Hypothalamus (tissue), 51 donors: Measurements from ENCODE around the gene FAM120B.

Experiments
- DNase-seq, 51 donors: peaks; one replicate each; lab custom pipeline; 2025; lab: John Stamatoyannopoulos, UW

Gene FAM120B

DNA sequence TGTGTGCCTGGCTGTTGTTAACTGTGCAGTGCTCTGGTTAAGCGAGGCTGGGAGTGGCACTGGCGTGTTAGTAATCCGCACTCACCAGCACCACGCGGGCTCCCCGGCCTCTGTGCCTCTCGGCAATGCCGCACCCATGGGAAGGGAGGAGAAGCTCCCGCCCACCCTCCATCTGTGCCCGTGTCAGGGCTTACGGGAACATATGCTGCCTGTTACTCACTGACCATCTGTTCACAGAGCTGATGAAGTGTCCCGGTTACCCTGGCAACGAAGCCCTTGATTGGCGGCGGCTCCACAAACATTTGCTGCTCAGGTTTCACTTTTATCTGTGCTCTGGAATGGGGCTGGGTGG is 131.8 kb downstream of the FAM120B start:
- DNase-seq, result peak in 36 of 51 donors; percentile 4 to 86 (median 44)

DNA sequence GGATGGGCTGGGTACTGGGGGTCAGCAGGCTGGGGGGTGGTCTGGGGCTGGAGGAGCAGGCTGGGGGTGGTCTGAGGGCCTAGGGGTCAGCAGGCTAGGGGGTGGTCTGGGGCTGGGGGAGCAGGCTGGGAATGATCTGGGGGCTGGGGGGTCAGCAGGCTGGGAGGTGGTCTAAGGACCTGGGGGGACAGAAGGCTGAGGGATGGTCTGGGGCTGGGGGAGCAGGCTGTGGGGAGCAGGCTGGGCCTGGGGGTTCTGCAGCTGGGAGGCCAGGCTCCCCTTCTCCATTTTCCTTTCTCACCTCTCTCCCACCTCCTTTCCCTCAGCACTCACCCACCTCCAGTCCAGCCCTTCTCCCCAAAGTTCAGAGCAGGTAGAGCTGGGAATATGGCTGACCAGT is 132.3 kb downstream of the FAM120B start:
- no peak for DNase-seq

DNA sequence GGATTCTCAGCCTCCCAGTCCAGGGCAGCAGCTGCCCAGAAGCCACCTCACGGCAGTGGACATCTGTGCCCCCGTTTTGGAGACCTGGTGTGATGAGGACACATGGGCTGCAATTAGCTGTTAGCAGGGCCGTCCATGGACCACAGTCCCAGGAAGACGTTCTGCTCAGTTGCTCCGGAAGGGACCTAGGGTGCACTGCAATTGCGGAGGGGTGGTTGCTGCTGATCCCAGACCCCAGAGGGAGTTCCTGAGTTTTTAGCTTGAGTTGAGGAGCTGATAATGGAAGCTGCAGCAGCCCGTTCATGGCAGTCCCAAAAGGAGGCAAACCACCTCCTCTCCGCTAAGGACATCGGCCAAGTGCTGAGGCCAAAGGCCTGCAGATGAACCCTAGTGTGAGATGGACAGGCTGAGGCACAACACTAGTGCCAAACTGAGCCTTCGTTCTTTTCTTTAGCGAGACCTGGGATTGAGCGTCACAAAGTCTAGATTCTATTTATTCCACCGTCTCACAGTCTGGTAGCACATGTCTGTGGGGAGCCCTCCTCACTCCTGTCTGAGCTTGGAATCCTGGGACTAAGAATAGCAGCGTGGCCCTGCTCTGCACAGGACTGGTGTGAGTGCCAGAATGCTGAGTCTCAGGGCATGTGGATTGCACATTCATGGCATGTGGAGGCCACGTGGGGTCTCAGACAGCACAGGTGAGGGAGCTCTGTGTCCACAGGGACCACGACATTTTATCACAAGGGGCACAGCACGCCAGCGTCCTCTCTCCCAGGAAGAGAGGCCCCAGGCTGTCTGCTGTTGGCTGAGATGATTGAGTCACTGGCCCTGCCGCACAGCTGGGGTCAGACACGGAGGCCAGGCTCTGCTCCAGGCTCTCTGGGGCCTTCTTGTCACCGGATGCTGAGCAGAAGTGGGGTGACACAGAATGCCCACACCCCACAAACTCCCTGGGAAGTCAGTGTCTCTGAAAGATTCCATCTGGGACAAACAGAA is 133.1 kb downstream of the FAM120B start:
- no peak for DNase-seq

DNA sequence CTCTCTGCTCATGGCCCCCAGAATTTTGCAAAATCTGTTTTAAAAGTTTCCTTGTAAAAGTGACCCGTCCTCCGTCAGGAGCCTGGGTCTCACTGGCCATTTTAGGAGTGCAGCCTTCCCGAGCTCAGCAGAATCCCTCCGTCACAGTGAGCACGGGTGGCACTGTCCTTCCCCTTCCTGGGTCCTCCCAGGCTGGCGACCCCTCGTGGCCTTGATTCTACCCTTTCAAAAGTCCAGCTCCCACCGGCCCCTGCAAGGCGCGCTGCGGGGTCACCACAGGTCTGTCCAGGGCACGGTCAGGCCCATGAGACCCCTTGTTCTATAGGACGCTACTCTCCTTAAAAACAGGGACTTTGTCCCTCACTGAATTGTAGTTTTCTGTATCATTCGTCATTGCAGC is 133.9 kb downstream of the FAM120B start:
- no peak for DNase-seq

DNA sequence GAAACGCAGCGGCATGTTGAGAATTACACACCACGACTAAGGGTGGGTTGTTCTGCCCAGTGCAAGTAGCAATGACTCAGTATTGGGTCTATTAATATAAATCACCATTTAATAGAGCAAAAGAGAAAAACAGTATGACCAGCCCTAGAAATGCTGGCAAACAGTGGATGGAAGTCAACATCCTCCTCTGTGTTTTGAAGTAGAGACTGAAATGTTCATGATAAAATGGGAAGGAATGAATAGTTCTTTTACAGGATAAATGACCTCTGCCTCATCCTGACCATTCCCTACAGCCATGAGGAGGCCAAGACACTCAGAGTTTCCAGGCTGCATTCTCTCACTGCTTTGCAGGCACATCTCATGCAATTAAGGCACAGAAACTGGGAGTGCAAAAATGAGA is 134.8 kb downstream of the FAM120B start:
- no peak for DNase-seq

DNA sequence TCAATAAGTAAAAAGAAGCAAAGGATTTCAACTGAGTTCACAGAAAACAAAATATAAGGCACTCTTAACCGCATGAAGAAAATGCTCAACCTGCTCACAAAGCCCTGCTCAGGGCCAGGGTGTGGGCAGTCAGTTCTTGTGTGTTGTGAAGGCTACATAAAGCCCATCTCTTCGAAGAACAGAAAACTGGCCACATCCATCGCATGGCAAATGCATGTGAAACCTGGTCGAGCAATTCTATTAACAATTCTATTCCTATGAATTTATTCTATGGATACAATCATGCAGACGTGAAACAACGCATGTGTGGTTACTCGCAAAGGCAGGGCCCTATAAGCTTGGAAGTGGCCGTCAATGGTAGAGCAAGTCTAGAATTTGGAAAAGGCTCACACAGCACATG is 136.0 kb downstream of the FAM120B start:
- DNase-seq, result no peak

DNA sequence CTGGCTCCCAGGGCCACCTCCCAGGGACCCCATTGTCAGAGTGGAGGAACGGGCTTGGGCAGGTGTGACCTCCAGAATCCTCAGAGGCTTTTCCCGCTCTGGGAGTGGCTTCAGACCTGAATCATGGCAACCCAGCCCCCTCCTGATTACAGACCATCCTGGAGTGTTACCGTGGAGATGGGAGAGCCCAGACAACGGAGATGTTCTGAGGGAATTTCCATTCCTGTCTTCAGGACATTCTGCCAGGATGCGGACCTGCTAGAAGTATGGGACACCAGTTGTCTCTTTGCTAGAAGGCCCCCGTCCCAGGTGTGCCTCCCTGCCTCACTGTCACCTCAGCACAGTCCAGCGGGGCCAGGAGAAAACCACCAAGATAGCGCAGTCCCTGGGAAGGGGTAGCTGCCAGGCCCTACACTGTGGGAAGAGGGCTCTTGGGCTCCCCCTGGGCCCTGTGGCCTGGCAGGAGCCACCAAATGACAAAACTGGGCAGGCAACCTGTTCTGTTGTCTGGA is 136.6 kb downstream of the FAM120B start:
- no peak for DNase-seq

DNA sequence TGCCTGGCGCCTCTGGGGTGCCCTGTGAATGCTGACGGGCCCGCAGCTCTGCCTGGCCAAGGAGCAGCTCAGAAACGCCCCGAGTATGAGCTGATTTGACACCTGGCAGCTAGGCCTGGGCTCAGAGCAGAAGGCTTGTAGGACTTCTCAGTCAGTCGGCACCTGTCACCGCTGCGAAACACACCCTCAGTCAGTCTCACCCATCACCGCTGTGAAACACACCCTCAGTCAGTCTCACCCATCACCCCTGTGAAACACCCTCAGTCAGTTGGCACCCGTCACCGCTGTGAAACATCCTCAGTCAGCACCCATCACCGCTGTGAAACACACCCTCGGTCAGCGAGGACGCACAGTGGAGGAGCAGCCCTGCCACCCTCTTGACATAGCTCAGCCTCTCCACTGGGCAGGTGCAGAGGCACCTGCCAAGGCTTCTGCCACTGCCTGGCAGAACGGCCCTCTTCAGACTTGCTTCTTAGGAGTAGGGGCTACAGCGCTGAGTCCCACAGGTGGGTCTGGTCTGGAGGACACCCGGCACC is 137.6 kb downstream of the FAM120B start:
- DNase-seq, result no peak

DNA sequence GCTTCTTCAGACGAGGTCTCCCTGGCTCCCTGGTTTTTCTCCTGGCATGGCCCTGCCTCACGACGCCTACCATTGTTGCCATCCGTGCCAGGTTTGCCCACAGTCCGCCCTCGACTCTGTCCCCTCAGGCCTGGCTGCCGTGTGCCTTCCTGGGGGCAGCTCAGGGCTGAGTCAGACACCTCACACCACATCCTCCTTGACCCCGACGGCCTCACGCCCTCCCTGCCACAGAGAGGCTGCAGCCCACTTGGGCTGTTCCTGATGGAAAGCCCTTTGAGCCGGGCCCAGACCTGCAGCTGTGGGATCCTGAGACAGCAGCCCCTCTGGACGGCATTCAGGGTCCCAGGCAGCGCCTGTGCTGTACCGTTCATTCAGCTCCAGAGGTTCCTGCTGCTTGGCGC is 138.3 kb downstream of the FAM120B start:
- no peak for DNase-seq

DNA sequence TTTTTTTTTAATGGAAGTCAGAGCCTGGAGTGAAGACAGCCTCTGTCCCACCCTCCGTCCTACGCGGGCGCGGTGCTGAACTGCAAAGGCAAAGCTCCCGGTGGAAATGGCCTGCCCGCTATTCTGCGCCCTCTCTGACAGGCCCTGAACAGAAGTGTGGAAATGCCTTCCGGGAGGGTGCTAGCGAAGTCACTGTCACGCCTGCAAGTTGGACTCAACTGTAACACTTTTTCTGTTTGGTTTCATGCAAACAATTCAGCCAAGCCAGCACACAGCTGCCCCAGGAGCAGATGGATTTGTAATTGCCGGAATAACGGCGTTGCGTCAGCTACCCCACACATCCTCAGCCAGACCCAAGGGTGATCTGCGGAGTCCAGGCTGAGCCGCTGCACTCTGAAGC is 138.9 kb downstream of the FAM120B start:
- DNase-seq, result no peak

DNA sequence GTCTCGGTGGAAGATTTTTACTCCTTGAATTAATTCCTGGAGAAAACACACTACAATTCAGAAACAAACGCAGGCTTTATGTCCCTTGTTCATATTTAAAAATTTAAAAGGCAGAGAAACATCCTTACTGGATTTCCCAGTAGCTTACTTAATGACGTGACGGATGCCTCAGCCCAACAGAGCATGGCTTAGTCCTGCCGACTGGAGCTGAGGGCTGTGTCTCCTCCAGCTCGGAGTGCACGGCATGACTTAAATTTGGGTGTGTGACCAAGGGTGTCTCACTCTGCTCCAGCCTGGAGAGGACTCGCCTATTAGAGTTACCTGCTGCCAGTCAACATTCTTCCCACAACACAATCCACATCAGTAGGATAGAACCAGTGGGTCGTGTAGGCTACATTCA is 139.4 kb downstream of the FAM120B start:
- no peak for DNase-seq

DNA sequence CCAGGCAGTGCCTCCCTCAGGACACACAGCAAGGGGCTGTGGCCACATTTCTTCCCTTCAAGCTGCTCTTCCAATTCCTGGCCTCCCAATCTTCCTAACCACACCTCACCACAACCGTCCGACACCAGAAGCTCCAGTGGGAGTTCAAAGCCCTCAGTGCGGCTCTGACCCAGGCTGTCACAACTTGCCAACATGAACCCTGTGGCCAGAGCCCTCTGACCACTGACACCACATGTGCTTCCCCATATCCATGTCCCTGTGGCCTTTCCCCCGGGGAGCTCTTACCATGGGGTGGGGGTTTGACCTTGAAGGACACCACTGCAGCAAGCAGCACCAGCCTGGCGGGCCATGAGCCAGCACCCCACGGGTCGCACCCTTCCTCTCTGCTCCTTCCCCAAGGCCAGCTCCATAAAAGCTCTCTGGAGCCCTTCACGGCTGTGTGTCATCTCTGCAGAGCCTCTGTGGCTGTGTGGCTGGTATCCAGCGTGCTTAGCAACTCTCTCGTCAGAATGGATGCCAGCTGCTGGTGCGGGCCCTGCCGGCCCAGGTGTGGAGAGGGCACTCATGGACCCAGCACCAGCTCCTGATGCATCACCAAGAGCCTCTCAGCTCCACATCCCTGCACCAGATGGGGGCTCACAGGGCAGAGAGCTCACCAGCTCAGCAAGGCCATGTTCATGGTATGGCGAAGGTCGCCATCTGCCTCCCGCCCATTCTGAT is 140.4 kb downstream of the FAM120B start:
- DNase-seq, result no peak

DNA sequence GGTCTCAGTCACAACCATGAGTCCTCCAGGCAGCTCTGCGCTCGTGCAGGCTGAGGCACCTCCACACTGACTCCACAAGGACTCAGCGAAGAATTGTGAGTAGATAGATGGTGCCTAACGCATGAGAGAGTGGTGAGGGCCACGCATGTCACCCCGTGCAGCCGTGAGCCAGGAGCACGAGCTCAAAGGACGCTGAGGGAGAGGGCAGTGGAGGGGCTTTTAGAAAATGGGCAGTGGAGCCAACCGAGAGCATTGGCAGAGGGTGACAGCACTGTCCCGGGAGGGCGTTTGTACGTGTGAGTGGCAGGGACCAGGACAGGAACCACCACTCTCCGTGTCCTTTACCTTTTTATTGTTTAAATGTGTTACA is 141.0 kb downstream of the FAM120B start:
- DNase-seq, result no peak

DNA sequence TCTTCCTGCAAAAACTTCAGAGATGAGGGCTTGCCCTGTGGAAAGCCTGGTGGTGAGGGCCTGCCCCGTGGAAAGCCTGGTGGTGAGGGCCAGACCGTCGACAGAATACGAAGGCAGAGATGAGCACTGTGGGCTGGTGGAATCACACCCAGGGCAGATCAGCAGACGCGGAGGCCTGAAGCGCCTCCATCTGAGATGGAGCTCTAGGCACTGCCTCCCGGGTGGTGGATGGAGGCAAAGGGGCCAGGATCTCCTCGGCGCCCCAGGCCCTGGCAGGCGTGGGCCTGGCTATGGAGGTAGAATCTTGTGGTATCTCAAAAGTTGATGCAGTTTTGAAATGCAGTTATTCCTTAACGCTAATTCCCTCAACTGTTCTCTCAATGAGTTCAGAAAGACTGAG is 141.8 kb downstream of the FAM120B start:
- no peak for DNase-seq

DNA sequence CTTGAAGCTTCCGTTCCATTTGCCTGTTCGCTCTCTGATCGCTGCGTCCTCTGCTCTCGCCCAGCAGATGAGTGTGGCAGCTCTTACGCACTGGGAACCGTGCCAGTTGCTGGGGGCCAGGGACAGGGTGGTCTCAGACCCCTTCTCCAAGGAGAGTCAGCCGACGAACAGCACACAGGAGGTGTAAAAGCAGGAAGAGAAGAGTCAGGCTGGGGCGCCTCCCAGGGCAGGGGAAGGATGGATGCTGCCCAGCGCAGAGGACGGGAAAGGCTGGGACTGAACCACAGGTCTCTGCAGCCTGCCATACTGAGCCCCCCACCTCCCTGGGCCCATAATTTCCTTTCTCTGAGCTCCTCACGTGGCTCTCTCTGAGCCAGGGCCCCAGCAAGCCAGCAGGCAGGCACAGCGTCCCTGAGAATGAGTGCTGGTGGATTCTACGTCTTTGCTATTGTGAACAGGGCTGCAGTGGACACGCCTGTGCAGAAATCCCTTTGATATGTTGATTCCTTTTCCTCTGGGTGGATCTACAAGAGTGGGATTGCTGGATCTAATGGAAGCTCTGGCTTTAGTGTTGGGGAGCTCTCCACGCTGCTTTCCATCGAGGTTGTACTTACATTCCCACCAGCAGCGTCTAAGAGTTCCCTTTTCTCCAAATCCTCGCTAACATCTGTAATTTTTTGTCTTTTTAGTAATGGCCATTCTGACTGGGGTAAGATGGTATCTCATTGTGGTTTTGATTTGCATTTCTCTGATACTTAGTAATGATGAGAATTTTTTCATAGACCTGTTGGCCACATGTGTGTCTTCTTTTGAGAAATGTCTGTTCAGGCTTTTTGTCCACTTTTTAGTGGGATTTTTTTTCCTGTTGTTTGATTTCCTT is 142.4 kb downstream of the FAM120B start:
- no peak for DNase-seq

DNA sequence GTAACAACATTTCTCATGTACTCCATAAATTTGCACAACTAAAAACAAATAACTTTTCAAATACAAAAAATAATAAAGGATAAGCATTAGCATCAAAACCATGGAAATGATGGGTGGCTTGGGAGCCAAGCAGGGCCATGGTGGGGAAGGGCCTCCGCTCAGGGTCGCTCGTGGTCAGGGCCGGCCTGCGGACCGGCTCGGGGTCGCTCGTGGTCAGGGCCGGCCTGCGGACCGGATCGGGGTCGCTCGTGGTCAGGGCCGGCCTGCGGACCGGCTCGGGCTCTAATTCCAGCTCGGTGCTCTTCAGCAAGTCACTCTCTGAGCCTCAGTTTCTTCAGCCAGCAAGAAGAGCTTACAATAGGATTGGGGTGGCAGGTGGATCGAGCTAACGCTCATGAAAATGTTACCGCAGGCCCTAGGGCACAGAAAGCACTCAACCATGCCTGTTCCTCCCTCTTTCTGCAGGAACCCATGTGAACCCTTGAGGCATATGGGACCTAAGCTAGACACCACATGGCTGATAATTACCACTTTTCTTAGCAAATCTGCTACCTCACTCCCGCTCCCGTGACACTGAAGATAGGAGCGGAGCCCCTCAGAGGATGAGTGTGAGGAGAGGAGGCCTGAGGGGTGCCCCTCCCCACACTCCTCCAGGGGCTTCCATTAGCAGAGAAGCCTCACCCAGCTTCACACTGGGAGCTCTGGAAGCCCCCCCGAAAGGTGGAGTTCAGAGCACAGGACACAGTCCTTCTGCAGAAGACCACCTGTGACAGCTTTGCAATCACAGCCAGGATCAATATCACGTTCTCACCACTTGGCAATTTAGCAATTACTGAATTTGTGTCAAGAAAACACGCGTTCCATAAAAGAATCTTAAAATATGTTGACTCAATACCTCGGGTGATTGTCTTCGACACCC is 143.5 kb downstream of the FAM120B start:
- no peak for DNase-seq

DNA sequence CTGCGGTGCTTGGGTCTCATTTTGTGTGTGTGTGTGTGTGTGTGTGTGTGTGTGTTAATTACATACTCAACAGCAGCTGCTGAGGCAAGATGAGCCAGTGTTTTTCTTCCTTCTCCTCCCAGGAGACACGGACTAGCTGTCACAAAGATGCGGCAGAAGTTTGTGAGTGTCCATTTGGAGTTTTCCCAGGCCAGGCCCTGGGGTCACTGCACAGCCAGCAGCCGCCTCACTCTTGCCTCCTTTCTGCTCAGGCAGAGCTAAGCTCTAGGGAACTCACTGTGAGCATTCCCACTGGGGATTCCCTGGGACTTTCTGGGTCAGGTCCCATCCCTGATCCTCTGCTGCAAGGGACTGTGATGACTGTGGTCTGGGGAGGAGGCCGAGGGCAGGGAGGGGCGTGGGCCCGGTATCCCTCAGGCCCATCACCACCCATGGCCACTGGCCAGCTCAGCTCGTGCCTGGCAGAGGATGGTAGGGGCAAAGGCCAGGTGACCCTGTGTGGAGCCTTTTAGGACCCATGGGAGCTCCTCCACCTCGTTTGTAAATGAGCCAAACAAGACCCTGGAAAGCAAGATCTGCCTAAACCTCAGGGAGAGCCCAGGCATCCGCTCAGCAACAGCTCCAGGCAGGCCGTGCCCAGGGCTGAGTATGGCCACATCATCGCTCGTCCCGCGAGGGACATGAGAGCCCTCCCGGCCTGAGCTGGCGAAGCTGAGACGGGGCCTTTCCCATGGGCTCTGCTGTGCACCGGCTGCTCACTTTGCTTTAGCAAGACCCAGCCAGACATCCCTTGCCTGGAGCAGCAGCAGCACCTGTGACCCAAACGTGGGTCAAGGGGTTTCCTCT is 144.6 kb downstream of the FAM120B start:
- DNase-seq, result no peak
